A673 (cell line): Measurements from ENCODE around the gene SMTN. TPM values are rescaled to one million over a fixed set of nuclear protein-coding genes. Genes with fewer than 3 reads are reported as not detected.

Source experiments
- BruUV-seq: library from RNA; stranded (reverse); fragments of 400-500 nt; replicated peaks from 2 replicates; lab custom pipeline; 2021; lab: Mats Ljungman, UMichigan
- CTCF ChIA-PET: fragments of 300-600 bp; sonication (Branson Sonifier 250); formaldehyde crosslinking; loops from one replicate; lab custom pipeline; 2022; ENCODE audit warnings: antibody characterized with exemption; lab: Charles Lee
- POLR2A ChIA-PET: fragments of 300-600 bp; sonication (Branson Sonifier 250); formaldehyde crosslinking; loops from one replicate; lab custom pipeline; 2022; ENCODE audit warnings: antibody characterized with exemption; ENCODE audit not compliant: low non-redundant PET; lab: Charles Lee
- DNase-seq: peaks from one replicate; pipeline ENCODE4 v3.0.0-alpha.2; 2015; ENCODE audit warnings: low spot score
- H3K27ac ChIP-seq: fragments of 200-600 bp; sonication (generic); 2 replicates; pipeline ENCODE4 v1.5.1; 2016; ENCODE audit warnings: mixed run types, low read depth, mild to moderate bottlenecking, mixed read lengths, antibody characterized with exemption, low read length; ENCODE audit not compliant: poor library complexity, severe bottlenecking
- H3K27me3 ChIP-seq: fragments of 200-600 bp; sonication (generic); replicated peaks from 2 replicates; pipeline ENCODE4 v1.6.1; 2017; ENCODE audit warnings: mixed run types, low read depth, mild to moderate bottlenecking, mixed read lengths, antibody characterized with exemption, low read length; ENCODE audit not compliant: insufficient read depth, poor library complexity
- H3K36me3 ChIP-seq: fragments of 200-600 bp; sonication (generic); 2 replicates; pipeline ENCODE4 v1.6.1; 2016; ENCODE audit warnings: mixed run types, mild to moderate bottlenecking, mixed read lengths, antibody characterized with exemption, low read length; ENCODE audit not compliant: insufficient read depth, poor library complexity, severe bottlenecking
- H3K4me1 ChIP-seq: fragments of 200-600 bp; sonication (generic); 2 replicates; pipeline ENCODE4 v1.6.1; 2017; ENCODE audit warnings: mixed run types, mild to moderate bottlenecking, mixed read lengths, antibody characterized with exemption, low read length; ENCODE audit not compliant: insufficient read depth, poor library complexity, severe bottlenecking
- H3K4me3 ChIP-seq: fragments of 200-600 bp; sonication (generic); 2 replicates; pipeline ENCODE4 v1.5.1; 2016; ENCODE audit warnings: low read depth, mixed run types, mild to moderate bottlenecking, mixed read lengths, low read length; ENCODE audit not compliant: poor library complexity, severe bottlenecking
- H3K9me3 ChIP-seq: fragments of 200-600 bp; sonication (generic); 2 replicates; pipeline ENCODE4 v1.6.1; 2016; ENCODE audit warnings: mixed run types, low read depth, mild to moderate bottlenecking, mixed read lengths, antibody characterized with exemption, low read length; ENCODE audit not compliant: poor library complexity, severe bottlenecking
- EZH2 ChIP-seq: fragments of 200-600 bp; sonication (generic); IDR thresholded peaks from 2 replicates; pipeline ENCODE4 v1.6.1; 2017; ENCODE audit warnings: borderline replicate concordance, low read depth, mild to moderate bottlenecking, mixed read lengths, antibody characterized with exemption, low read length; ENCODE audit not compliant: poor library complexity, severe bottlenecking
- intact Hi-C: fragments of 100-400 bp; cut with micrococcal nuclease; formaldehyde crosslinking; loops from one replicate; pipeline ENCODE4 v1.10.0; 2022; ENCODE audit not compliant: unreplicated experiment
- total RNA-seq: library from RNA; stranded (reverse); gene quantifications from 2 replicates; pipeline ENCODE4 v1.2.3, GENCODE V29; 2021
- TF ChIP-seq, protein P1 (sequence below): fragments of 300-800, 200-600 bp; sonication (generic); conservative IDR thresholded peaks from 2 replicates; pipeline ENCODE4 v1.5.1; 2017; ENCODE audit warnings: low read depth, mild to moderate bottlenecking, antibody characterized with exemption, low read length, moderate library complexity, mixed read lengths

SMTN gene
- total RNA-seq, 1 experiment from 2014 or later = 40.0 TPM

- TF ChIP-seq, protein P1, sequence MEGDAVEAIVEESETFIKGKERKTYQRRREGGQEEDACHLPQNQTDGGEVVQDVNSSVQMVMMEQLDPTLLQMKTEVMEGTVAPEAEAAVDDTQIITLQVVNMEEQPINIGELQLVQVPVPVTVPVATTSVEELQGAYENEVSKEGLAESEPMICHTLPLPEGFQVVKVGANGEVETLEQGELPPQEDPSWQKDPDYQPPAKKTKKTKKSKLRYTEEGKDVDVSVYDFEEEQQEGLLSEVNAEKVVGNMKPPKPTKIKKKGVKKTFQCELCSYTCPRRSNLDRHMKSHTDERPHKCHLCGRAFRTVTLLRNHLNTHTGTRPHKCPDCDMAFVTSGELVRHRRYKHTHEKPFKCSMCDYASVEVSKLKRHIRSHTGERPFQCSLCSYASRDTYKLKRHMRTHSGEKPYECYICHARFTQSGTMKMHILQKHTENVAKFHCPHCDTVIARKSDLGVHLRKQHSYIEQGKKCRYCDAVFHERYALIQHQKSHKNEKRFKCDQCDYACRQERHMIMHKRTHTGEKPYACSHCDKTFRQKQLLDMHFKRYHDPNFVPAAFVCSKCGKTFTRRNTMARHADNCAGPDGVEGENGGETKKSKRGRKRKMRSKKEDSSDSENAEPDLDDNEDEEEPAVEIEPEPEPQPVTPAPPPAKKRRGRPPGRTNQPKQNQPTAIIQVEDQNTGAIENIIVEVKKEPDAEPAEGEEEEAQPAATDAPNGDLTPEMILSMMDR = no peak
- no peak for TF ChIP-seq EZH2
- intact Hi-C loops = no loop called here
- Histone ChIP-seq H3K4me3 (no peak overlapping the region), H3K36me3 (peaks cover 3% of the 10 kb centered on the region), H3K4me1 (peaks cover 14% of the 10 kb centered on the region), H3K9me3 (no peaks in the 10 kb centered on the region), H3K27ac (no peak overlapping the region), H3K27me3 (no peaks in the 10 kb centered on the region)
- ChIA-PET POLR2A (interaction anchor here (0.6 kb wide), 1 partner anchor 372 kb away, joined by 3 read pairs; no protein-coding TSS in a partner anchor), CTCF (no interaction called here)
- no TSS peak for BruUV-seq
- no peak for DNase-seq
These were observed 6.7 kb downstream of the SMTN start for GRCh38 chr22:31087744-31088215.

- intact Hi-C loops = no loop called here
- Histone ChIP-seq H3K9me3 (no peaks in the 10 kb centered on the region), H3K4me1 (peaks cover 14% of the 10 kb centered on the region), H3K4me3 (no peak overlapping the region), H3K27me3 (no peaks in the 10 kb centered on the region), H3K27ac (no peak overlapping the region), H3K36me3 (peaks cover 3% of the 10 kb centered on the region)
- TF ChIP-seq EZH2 = no peak
- TF ChIP-seq, protein P1 = no peak
- ChIA-PET CTCF (no interaction called here), POLR2A (interaction anchor here (0.6 kb wide), 1 partner anchor 372 kb away, joined by 3 read pairs; no protein-coding TSS in a partner anchor)
- DNase-seq = no peak
- BruUV-seq = no TSS peak
These were observed 7.3 kb downstream of the SMTN start for GRCh38 chr22:31088233-31088986.

- H3K27ac ChIP-seq = no peak overlapping the region
- intact Hi-C loops = no loop called here
- peaks cover 3% of the 10 kb centered on the region for H3K36me3 ChIP-seq
- no peaks in the 10 kb centered on the region for H3K9me3 ChIP-seq
- ChIA-PET POLR2A (no interaction called here), CTCF (no interaction called here)
- no peak overlapping the region for H3K4me3 ChIP-seq
- no TSS peak for BruUV-seq
- TF ChIP-seq, protein P1 = peak; percentile 69
- TF ChIP-seq EZH2 = no peak
- DNase-seq = no peak
- H3K4me1 ChIP-seq = peaks cover 9% of the 10 kb centered on the region
- no peaks in the 10 kb centered on the region for H3K27me3 ChIP-seq
These were observed 8.3 kb downstream of the SMTN start for GRCh38 chr22:31089160-31090100.
